HG03575 (cell line): Measurements from ENCODE around the gene FIGNL2.
"Not testable (repeated sequence)": the region's sequence is repeated elsewhere in the genome, so short reads cannot be mapped to it uniquely, and the experiment has no call there.

Experiments used
- ATAC-seq: cut with Tn5 transposase; IDR thresholded peaks from one replicate; pipeline ENCODE4 v1.9.1; 2021; ENCODE audit not compliant: unreplicated experiment, insufficient number of reproducible peaks, low FRiP score; ENCODE audit errors: extremely low read depth

Gene FIGNL2

DNA sequence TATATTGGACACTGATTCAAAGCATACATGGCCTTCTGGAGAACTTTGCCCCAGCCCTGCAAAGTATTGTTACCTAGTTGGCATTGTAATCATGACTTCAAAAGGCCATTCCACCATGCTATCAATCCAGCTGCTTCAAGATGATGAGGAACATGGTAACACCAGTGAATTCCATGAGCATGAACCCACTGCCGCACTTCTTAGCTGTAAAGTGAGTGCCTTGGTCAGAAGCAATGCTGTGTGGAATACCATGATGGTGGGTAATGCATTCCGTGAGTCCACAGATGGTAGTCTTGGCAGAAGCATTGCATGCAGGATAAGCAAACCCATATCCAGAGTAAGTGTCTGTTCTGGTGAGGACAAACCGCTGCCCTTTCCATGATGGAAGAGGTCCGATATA is 50.5 kb downstream of the FIGNL2 start:
- not testable (repeated sequence) for ATAC-seq

DNA sequence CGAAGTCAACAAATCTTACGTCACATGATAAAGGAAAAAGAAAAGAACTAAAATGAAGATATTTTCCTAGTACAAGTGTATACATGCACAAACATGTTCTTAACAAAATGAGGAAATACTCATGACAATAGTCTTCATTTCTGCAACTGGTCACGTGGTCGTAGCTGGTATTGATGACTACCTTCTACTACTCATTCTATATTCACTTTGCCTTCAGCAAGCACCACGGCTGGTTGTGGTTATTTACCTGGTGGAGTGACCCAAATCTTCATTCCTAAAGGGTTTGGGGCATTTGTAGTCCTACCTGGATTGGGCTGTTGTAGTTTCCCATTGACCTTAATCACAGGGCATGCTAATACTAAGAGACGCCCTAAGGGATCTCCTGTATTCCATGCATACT is 51.2 kb downstream of the FIGNL2 start:
- no peak for ATAC-seq

DNA sequence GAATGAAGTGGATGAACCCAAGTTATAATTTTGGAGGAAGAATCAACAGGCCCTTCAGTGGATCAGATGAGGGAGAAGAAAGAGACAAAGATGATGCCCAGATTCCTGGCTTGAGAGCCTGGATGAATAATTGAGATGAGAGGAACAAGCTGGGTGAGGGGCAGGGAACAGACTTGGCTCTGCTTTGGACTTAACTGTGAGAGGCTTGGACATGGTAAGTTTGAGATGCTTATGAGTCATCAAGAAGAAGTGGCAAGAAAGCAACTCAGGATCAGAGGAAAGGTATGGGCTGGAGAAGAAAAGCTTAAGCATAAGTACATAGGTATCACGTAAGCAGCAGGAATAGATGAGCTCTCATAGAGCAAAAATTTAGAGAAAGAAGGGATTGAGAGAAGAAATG is 55.3 kb downstream of the FIGNL2 start:
- ATAC-seq: no peak

DNA sequence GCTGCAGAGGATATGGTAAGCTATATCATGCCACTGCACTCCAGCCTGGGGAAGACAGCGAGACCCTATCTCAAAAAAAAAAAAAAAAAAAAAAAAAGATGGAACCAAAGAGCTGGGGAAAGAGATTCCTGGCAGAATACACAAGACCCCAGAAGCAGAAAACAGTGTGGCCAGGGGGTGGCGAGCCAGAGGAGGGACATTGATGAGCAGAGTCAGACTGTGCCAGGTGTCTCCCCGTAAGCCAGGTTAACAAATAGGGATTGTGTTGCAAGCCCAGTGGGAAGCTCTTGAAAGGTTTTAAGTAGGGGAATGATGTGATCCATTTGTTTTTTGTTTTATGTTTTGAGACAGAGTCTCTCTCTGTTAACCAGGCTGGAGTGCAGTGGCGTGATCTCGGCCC is 56.1 kb downstream of the FIGNL2 start:
- ATAC-seq: no peak

DNA sequence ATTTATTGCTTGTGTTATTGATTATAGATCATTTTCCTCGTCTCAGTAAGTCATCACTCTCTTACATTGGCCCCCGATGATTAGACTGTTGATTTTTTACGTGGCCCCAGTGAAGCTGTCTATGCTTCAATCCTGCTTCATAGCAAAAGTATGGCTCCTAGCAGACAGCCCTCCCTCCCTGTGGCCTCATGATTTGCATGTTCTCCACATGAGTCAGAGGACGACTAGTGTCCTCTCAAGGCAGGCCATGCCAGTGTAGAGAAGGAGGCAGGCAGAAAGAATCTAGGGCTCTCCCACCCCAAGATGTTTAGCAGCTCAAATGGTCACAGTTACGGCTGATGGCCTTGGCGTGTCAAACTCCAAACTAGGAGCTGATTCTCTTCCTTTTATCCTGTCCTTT is 59.6 kb downstream of the FIGNL2 start:
- ATAC-seq: no peak

DNA sequence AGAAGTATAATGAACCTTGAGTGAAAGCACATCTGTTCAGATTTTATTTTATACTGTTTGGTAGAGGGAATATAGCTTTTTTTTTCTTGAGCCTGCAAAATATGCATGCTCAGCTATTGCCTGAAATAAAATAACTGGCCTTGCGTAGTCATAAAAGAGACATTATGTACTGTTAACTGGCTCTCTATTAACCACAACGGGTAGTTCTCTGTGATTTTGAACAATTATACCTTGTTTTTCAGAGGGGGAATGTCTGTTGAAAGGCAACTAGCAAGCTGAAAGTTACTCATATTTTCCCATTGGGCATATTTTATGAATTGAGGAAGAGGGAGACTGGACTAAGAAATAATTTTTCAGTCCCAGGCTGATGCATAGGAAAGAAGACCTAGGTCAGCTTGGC is 62.6 kb downstream of the FIGNL2 start:
- ATAC-seq: no peak

DNA sequence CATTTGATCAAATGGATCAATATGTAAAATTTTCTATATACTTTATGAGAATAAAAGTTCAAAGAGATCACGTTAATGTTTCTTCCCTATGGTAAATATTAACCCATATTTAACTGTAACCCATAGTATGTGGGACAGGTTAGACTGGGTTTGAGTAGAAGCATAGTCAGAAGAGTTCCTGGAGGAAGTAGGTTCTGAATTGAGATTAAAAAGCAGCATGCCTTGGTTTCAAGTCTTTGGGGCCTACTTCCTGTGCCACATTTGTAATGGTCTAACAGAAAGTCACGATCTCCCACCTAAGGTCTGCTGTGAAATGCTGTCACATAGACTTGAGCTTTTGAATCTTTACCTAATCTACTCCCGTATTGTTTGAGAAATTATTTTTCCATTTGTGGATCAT is 63.8 kb downstream of the FIGNL2 start:
- ATAC-seq: no peak

DNA sequence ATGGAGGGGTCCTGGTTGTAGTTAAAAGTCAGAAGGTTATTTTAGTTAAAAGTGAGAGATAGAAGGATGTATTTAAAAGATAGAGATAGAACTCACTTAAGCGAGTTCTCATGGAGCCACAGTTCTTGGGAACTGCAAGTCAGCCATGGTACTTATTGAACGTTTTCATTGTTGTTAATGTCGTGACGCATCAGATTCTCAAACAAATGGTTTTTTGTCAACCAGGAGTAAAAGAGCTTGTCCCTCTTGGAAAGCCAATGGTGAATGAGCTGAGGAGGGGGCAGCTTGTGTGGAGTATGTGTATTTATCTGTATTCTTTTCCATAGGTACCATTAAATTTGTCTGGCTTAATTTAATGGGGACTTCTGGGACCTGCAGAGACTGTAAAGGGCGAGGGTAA is 68.6 kb downstream of the FIGNL2 start:
- ATAC-seq: no peak

DNA sequence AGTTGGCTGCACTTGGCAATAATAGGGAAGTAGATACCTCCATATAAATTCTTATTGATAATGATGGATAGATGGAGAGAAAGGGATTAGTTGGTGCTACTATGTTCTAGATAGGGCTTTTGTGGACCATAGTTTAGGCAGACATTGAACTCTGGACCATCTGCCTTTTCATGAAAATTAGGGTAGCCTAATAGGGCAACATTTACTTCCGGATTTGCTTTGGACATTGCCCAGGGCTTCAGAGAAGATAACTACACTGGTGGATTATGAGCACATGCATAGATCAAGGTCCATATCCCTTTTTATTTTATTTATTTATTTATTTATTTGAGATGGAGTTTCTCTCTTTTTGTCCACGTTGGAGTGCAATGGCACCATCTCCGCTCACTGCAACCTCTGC is 70.5 kb downstream of the FIGNL2 start:
- no peak for ATAC-seq

DNA sequence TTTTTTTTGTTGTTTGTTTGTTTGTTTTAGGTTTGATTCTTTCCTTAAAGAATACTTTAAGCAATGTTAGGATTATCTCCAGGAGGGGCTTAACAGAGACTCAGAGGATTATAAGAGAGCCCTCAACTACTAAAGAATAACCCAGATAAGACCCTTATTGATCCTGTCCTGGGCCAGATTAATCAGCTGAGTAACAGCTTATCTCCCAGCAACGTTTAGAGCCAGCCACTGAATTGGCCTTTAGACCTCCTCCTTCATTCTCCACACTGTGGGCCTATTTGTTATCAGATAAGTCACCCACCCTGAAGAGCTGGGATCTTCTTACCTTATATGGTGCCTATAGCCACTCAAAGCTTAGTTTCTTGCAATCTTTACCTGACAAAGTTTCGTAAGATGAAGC is 71.1 kb downstream of the FIGNL2 start:
- ATAC-seq: no peak

DNA sequence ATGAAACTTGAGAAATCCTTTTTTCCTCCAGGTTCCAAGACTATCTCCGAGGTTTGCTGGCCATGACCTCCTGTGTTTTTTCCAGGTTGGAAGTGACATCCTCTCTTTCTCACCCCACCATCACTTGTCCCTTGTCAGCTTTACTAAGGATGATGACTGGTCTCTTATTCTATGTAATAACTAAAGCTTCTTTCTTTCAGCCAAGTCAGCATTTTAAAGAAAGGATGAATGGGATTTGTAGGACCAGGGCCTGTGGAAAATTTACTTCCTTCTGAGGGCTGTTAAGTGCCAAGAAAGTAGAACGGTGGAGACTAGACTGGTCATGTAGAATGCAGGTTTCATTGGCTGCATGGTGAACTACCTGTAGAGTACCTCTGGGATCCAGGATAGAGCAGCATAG is 73.6 kb downstream of the FIGNL2 start:
- ATAC-seq: no peak

DNA sequence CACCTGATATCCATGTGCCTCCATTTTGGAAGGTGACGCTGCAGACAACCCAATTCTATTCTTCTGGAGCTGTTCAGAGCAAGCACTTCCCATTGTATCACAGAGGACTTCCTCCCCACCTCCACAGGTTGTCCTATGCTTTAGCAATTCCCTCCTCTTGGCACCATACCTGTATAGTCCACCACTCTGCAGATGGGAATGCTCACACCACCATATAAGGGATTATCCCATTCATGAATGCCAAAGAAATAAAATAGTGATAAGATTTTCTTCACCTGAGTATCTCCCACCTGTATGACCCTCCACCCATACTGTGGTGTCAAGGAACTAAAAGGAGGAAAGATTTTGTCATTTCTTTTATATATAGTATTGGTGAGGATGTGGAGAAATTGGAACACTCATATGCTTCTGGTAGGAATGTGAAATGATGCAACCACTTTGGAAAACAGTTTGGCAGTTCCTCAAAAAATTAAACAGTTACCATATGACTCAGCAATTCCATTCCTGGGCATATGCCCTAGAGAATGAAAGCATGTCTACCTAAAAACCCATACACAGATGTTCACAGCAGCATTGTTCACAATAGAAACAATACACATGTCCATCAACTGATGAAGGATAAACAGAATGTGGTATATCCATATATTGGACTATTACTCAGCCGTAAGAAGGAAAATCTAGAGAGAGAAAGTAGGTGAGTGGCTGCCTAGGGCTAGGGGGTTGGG is 75.2 kb downstream of the FIGNL2 start:
- no peak for ATAC-seq

DNA sequence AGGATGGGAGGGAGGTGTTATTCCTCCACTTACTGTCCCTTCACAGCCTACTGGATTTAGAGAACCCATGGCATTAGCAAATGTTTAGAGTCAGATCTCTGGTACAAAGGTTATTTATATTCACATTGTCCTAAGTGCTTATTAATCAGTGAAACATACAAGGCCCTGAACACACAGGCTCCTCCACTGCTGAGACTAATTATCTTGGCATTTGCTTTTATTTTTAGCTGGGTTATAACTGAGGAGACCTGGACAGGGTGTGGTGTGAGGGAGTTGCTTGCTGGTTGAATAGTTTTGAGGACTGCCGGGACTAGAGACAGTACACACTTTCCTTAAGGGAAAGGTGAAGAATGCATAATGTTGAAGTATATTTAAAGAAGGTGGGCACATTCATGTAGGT is 77.5 kb downstream of the FIGNL2 start:
- no peak for ATAC-seq
